ENCODE measurements around the gene USP8.

DNA sequence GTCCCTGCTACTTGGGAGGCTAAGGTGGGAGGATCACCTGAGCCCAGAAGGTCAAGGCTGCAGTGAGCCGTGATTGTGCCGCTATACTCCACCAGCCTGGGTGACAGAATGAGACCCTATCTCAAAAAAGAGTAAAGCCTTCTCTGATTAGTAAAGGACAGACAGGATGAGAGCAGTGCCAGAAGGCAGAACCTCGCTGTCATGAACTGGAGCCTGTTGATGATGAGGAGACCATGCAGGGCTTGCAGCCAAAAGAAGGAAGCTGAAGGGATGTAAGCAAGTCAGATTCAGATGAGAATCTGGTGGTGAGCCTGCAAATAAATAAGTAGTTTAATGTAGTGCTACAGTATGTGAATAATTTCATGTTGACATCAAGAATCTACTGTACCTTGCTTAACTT is 69.4 kb downstream of the USP8 start:
- no peak for TF ChIP-seq FOXA1 (IDR thresholded peaks at IDR 0.05)
- TF ChIP-seq, protein P1, sequence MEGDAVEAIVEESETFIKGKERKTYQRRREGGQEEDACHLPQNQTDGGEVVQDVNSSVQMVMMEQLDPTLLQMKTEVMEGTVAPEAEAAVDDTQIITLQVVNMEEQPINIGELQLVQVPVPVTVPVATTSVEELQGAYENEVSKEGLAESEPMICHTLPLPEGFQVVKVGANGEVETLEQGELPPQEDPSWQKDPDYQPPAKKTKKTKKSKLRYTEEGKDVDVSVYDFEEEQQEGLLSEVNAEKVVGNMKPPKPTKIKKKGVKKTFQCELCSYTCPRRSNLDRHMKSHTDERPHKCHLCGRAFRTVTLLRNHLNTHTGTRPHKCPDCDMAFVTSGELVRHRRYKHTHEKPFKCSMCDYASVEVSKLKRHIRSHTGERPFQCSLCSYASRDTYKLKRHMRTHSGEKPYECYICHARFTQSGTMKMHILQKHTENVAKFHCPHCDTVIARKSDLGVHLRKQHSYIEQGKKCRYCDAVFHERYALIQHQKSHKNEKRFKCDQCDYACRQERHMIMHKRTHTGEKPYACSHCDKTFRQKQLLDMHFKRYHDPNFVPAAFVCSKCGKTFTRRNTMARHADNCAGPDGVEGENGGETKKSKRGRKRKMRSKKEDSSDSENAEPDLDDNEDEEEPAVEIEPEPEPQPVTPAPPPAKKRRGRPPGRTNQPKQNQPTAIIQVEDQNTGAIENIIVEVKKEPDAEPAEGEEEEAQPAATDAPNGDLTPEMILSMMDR (IDR thresholded peaks at IDR 0.05; ENCODE audit: low read depth, low read length, missing input control) = no peak
- no peak for TF ChIP-seq RAD21 (IDR thresholded peaks at IDR 0.05)
- no peak for TF ChIP-seq JUND (IDR thresholded peaks at IDR 0.05)
- TF ChIP-seq YY1 (IDR thresholded peaks at IDR 0.05) = no peak
- TF ChIP-seq, protein P2, sequence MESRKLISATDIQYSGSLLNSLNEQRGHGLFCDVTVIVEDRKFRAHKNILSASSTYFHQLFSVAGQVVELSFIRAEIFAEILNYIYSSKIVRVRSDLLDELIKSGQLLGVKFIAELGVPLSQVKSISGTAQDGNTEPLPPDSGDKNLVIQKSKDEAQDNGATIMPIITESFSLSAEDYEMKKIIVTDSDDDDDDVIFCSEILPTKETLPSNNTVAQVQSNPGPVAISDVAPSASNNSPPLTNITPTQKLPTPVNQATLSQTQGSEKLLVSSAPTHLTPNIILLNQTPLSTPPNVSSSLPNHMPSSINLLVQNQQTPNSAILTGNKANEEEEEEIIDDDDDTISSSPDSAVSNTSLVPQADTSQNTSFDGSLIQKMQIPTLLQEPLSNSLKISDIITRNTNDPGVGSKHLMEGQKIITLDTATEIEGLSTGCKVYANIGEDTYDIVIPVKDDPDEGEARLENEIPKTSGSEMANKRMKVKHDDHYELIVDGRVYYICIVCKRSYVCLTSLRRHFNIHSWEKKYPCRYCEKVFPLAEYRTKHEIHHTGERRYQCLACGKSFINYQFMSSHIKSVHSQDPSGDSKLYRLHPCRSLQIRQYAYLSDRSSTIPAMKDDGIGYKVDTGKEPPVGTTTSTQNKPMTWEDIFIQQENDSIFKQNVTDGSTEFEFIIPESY (IDR thresholded peaks at IDR 0.05) = no peak
- TF ChIP-seq SP1 (IDR thresholded peaks at IDR 0.05) = no peak
- TF ChIP-seq, protein P3, sequence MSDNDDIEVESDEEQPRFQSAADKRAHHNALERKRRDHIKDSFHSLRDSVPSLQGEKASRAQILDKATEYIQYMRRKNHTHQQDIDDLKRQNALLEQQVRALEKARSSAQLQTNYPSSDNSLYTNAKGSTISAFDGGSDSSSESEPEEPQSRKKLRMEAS (IDR thresholded peaks at IDR 0.05) = no peak
- TF ChIP-seq TAF1 (conservative IDR thresholded peaks at IDR 0.05) = no peak
